Adrenal gland (tissue), 12 donors: Measurements from ENCODE around the gene FAM98C. TPM values are rescaled to one million over a fixed set of nuclear protein-coding genes. Genes with fewer than 3 reads are reported as not detected.

Source experiments
- DNase-seq, 7 donors: peaks; one replicate each; pipeline ENCODE4 v3.0.0-alpha.2; 2019 to 2020
- H3K27ac ChIP-seq, 5 donors: fragments of 200-600 bp; sonication (generic) in 4 of 5; 1 replicate in 3 of 5; 2 replicates in 2 of 5; pipeline versions ENCODE4 v1.5.1 to v1.8.0; 2016 to 2020; ENCODE audit warnings: mild to moderate bottlenecking in 1 of 5
- H3K27me3 ChIP-seq: fragments of 200-600 bp; 2 replicates; pipeline ENCODE4 v1.8.0; 2021
- H3K36me3 ChIP-seq, 2 donors: fragments of 200-600 bp; replicated peaks in 1 of 2; 1 replicate in 1 of 2; 2 replicates in 1 of 2; pipeline versions ENCODE4 v1.5.1 to v1.8.0; 2018 to 2022
- H3K4me1 ChIP-seq, 2 donors: fragments of 200-600 bp; replicated peaks in 1 of 2; 1 replicate in 1 of 2; 2 replicates in 1 of 2; pipeline versions ENCODE4 v1.5.1 to v1.8.0; 2018 to 2021
- H3K4me3 ChIP-seq, 4 donors: fragments of 200-600 bp; sonication (generic) in 3 of 4; one replicate each; pipeline ENCODE4 v1.5.1; 2016 to 2018
- H3K9me3 ChIP-seq, 3 donors: fragments of 200-600 bp; sonication (generic) in 1 of 3; replicated peaks in 1 of 3; 1 replicate in 2 of 3; 2 replicates in 1 of 3; pipeline versions ENCODE4 v1.5.1 to v1.8.0; 2016 to 2021
- POLR2A ChIP-seq, 2 donors: fragments of 450-650 bp; IDR thresholded peaks; one replicate each; pipeline ENCODE4 v1.6.1; 2017; ENCODE audit warnings: antibody characterized with exemption in 2 of 2, mild to moderate bottlenecking in 2 of 2, moderate library complexity in 1 of 2
- WGBS, 4 donors: extraction: QIAGEN DNeasy Blood & Tissue Kit in 2 of 4; methylation state at CpG; one replicate each; pipeline versions ENCODE4 v1.1.5 to v1.1.7; 2013 to 2017; 5-methylcytosine and 5-hydroxymethylcytosine counted together
- intact Hi-C, 2 donors: fragments of 100-400 bp; cut with DNase I; formaldehyde crosslinking; loops; one replicate each; pipeline versions ENCODE4 v1.14.1 to v1.15.0; 2022 to 2023
- polyA plus RNA-seq, 3 donors: library from polyadenylated mRNA; stranded (reverse); fragments of 200-250 nt in 2 of 3; fragments of 350-450 nt in 1 of 3; fragmentation: Illumina TruSeq in 1 of 3; extraction: RNeasy Lipid Tissue Mini Kit (QIAGEN cat#74804) in 1 of 3; gene quantifications; one replicate each; pipeline ENCODE4 v1.2.3, GENCODE V29; 2013 to 2014
- total RNA-seq, 9 donors: library from RNA; depleted of rRNA in 4 of 9; stranded (reverse); fragments of >200 nt in 4 of 9; fragments of 120-200 nt in 1 of 9; fragmentation: NEBNext Ultra II Directional in 1 of 9; extraction: Animal tissue kit (Norgen Biotek cat#: 25700) in 1 of 9; gene quantifications; one replicate each; pipeline versions ENCODE4 v1.1.0 to v1.2.4, GENCODE V29; 2013 to 2023
- TF ChIP-seq, protein P1 (sequence below), 6 experiments: fragments of 450-650 bp in 4 of 6; fragments of 200-600 bp in 2 of 6; sonication (generic) in 1 of 6; IDR thresholded peaks; 1 replicate in 5 of 6; 2 replicates in 1 of 6; pipeline versions ENCODE4 v1.5.1 to v1.8.0; 2016 to 2021; ENCODE audit warnings: antibody characterized with exemption in 6 of 6, mild to moderate bottlenecking in 2 of 6, moderate library complexity in 1 of 6
- donor health status: healthy with polysubstance abuse.
- donor health status: Bipolar disorder and iron deficiency.
- donor health status: DM: yes; HTN: yes; CAD: no.
- donor health status: DM: no; HTN: no; CAD: no.
- donor health status: DM: no; HTN: no; CAD: no.
- donor health status: DM: yes; HTN: yes; CAD: no.

The FAM98C gene
- total and polyA plus RNA-seq, 12 donors = 5.3 to 33.5 (median 17.0) TPM

DNA sequence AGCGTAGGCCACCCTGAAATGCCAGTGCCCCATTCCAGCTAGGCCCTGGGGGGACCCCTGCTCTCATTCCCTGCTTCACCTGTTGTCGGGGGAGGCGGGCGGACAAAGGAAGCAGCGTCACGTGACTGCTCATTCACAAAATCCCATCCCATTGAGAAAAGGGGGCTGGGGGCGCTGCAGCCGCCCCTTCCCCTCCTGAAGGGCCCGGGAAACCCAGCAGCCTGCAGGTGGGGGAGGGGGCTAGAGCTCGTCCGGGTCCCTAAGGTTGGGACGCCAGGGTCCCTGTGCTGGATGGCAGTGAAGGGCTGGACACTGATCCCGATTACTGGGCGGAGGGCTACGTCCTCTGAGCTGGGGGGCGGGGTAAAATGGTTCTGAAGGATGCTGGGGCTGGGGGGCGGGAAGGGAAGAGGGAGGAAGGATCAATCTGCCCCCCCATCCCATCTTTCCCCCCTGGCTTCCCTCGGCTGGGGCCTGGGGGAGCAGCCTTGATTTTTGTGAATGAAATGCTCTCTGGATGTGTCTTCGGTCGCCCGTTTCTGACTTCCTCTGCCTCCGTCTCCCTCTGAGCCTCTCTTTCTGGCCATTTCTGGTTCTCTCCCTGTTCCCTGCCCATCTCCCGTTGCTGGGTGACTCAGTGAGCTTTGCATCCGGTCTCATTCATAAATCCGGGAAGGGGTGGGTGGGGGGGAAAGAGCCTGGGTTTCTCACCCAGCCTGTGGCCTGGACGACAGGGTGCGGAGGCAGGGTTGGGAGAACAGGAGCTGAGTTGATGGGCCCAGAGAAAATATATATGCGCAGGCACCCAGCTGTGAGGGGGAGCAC is 13.6 kb upstream of the FAM98C start:
- peaks cover under 1% of the 10 kb centered on the region for H3K27me3 ChIP-seq
- H3K4me1 ChIP-seq = peaks cover 14 to 29% of the 10 kb centered on the region in 2 donors
- H3K36me3 ChIP-seq = no peaks in the 10 kb centered on the region
- intact Hi-C loops = no loop called here
- whole genome bisulfite sequencing, 4 donors = 8 to 10% (median 8%) methylated on average over 12 to 28 of the region's 28 CpGs
- H3K27ac ChIP-seq = peak overlapping the region in 2 of 5 donors; percentile 52 to 68
- peak in 1 of 7 donors; percentile 48 for DNase-seq
- TF ChIP-seq, protein P1, sequence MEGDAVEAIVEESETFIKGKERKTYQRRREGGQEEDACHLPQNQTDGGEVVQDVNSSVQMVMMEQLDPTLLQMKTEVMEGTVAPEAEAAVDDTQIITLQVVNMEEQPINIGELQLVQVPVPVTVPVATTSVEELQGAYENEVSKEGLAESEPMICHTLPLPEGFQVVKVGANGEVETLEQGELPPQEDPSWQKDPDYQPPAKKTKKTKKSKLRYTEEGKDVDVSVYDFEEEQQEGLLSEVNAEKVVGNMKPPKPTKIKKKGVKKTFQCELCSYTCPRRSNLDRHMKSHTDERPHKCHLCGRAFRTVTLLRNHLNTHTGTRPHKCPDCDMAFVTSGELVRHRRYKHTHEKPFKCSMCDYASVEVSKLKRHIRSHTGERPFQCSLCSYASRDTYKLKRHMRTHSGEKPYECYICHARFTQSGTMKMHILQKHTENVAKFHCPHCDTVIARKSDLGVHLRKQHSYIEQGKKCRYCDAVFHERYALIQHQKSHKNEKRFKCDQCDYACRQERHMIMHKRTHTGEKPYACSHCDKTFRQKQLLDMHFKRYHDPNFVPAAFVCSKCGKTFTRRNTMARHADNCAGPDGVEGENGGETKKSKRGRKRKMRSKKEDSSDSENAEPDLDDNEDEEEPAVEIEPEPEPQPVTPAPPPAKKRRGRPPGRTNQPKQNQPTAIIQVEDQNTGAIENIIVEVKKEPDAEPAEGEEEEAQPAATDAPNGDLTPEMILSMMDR (IDR thresholded peaks at IDR 0.05) = no peak
- TF ChIP-seq POLR2A (IDR thresholded peaks at IDR 0.05) = no peak
- no peaks in the 10 kb centered on the region for H3K9me3 ChIP-seq
- H3K4me3 ChIP-seq = peak overlapping the region in 1 of 4 donors; percentile 58

DNA sequence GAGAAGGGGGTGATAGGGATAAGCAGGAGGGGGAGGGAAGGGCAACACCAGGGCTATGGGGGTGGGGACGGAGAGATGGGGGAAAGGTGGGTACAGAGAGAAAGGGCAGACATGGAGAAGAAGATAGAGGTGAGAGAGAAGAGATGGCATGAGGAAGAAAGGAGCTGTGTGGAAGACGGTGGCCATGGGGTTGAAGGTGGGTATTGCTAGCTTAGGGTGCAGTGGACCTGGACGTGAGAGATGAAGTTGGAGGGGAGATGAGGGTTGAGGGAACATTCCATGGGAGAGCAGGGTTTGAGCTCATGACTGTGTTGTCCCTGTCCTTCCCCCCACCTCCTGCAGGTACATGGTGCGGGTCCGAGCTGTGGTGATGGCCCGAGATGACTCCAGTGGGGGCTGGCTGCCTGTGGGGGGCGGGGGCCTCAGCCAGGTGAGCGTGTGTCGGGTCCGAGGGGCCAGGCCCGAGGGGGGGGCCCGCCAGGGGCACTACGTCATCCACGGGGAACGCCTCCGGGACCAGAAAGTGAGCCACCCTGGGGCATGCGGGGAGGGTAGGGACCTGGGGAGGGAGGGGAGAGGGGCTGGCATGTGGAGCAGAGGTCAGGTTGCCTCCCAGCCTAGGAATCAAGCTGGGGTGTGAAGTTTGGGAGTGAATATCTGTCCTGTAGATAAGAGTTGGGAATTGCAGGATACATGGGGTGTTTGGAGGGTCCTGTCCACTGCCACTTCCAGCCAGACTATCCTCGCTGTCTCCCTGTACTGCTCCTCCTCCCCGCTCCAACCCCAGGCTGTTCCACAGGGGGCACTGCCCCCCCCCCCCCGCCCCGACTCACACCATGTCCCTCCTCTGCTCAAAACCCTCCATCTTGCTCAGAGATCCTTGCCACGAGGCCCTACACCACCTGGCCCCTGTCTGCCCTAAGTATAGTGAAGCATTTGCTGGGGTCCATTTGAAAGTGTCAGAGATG is 12.7 kb upstream of the FAM98C start:
- H3K27ac ChIP-seq = peak overlapping the region in 1 of 5 donors; percentile 68
- no peaks in the 10 kb centered on the region for H3K36me3 ChIP-seq
- no peak for DNase-seq
- TF ChIP-seq POLR2A (IDR thresholded peaks at IDR 0.05) = no peak
- TF ChIP-seq, protein P1 (IDR thresholded peaks at IDR 0.05) = no peak
- no peak overlapping the region for H3K4me3 ChIP-seq
- no peaks in the 10 kb centered on the region for H3K9me3 ChIP-seq
- WGBS, 4 donors = 41 to 57% (median 49%) methylated on average over 10 to 22 of the region's 22 CpGs
- intact Hi-C loops = no loop called here
- peaks cover 8% of the 10 kb centered on the region for H3K27me3 ChIP-seq
- H3K4me1 ChIP-seq = peaks cover 14 to 29% of the 10 kb centered on the region in 2 donors

DNA sequence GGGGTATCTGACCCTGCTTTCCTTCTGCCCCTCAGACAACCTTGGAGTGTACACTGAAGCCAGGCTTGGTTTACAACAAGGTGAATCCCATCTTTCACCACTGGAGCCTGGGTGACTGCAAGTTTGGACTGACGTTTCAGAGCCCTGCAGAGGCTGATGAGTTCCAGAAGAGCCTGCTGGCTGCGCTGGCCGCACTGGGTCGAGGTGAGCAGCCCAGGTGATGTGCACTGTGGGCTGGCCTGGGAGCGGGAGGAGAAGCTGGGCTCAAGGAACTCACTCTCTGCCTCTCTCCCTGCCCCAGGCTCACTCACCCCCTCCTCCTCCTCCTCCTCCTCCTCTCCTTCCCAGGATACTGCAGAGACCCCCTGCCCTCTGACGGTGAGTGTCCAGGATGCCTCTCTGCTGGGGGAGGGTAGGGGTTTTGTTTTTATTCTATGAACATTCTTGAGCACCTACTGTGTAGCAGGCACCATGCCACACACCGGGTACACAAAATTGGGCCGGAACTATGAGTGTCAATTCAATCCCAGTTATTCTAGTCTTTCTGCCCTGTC is 10.9 kb upstream of the FAM98C start:
- Histone ChIP-seq H3K27me3 (peaks cover 25% of the 10 kb centered on the region), H3K36me3 (no peaks in the 10 kb centered on the region), H3K4me1 (peaks cover 10 to 21% of the 10 kb centered on the region in 2 donors), H3K9me3 (no peaks in the 10 kb centered on the region), H3K4me3 (no peak overlapping the region), H3K27ac (no peak overlapping the region)
- WGBS, 4 donors = 55 to 70% (median 63%) methylated on average over 5 to 8 of the region's 8 CpGs
- DNase-seq = no peak
- intact Hi-C loops = no loop called here
- TF ChIP-seq, protein P1 (IDR thresholded peaks at IDR 0.05) = no peak
- no peak for TF ChIP-seq POLR2A (IDR thresholded peaks at IDR 0.05)
